Measurements from ENCODE around the gene FIBP. TPM values are rescaled to one million over a fixed set of nuclear protein-coding genes. Genes with fewer than 3 reads are reported as not detected.

Gene FIBP
- total RNA-seq, 1 donor, result 129 TPM

DNA sequence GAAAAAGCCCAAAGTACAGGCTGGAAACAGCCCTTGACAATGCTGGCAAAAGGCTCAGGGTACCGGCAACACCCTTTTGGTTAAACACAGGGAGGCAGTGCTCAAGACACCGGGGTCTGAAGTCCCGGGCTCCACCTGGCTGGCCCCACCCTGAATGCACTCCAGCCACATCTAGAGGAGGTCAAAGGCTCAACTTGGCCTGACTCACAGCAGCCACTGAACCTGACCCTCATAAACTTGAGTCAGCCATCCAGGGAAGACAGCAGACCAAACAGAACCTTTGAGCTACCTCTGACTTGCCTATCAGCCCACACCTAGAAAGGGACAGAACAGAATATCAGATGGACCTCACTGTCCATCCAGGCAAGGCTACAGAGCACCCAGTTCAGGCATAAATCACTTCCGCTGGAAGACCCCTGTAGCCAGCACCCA is 34.1 kb downstream of the FIBP start:
- Histone ChIP-seq H3K36me3 (ENCODE audit: insufficient read depth, low read length) (peaks cover 58% of the 10 kb centered on the region), H3K79me2 (ENCODE audit: insufficient read depth, low read length) (peaks cover 51% of the 10 kb centered on the region), H4K20me1 (ENCODE audit: insufficient read depth, low read length) (peaks cover 51% of the 10 kb centered on the region)

DNA sequence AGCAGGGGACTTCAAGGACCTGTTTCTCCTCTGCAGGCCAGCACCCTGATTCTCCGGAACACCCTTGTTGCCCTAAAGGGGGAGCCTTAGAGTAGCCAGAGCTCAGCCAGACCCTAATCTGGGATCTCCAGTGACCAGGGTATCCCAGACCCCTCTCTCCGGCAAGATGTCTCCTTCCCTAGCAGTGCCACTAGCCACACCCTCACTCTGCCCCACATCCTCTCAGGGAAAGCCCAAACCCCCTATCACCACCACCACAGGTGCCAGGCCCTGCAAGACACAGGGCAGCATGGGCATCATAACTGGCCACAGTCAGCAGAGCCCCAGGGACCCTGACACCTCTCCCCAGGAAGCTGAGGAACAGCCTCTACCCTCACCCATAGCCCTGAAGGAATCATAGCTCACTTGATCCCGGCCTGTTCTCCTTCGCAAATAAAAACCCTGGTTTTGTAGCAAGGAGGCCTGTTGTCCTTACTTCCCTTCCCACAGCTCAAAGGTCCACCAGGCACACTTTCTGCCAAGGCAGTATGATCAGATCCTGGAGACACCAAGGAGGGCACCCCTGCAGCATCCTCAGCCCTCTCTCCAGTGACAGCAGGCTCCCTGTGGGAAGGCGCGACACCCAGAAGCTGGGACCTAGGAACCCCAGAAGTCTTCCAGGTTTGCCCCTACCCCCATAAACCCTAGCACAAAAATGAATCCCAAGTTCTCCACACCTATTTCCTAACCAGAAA is 34.9 kb downstream of the FIBP start:
- H3K36me3 ChIP-seq (ENCODE audit: insufficient read depth, low read length), result peaks cover 58% of the 10 kb centered on the region
- peaks cover 16% of the 10 kb centered on the region for H3K4me1 ChIP-seq (ENCODE audit: insufficient read depth, low read length)
- TF ChIP-seq, protein P1, sequence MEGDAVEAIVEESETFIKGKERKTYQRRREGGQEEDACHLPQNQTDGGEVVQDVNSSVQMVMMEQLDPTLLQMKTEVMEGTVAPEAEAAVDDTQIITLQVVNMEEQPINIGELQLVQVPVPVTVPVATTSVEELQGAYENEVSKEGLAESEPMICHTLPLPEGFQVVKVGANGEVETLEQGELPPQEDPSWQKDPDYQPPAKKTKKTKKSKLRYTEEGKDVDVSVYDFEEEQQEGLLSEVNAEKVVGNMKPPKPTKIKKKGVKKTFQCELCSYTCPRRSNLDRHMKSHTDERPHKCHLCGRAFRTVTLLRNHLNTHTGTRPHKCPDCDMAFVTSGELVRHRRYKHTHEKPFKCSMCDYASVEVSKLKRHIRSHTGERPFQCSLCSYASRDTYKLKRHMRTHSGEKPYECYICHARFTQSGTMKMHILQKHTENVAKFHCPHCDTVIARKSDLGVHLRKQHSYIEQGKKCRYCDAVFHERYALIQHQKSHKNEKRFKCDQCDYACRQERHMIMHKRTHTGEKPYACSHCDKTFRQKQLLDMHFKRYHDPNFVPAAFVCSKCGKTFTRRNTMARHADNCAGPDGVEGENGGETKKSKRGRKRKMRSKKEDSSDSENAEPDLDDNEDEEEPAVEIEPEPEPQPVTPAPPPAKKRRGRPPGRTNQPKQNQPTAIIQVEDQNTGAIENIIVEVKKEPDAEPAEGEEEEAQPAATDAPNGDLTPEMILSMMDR (IDR thresholded peaks at IDR 0.05; ENCODE audit: extremely low read depth, low read depth, low read length), result no peak
- H3K27ac ChIP-seq (ENCODE audit: low read depth, low read length), result no peak overlapping the region
- H3K4me3 ChIP-seq (ENCODE audit: insufficient read depth, low read length), result no peak overlapping the region
- H2AFZ ChIP-seq (ENCODE audit: low read length), result no peak overlapping the region
- peak; percentile 58 for DNase-seq (ENCODE audit: insufficient read length, low spot score, missing footprints)
- no peaks in the 10 kb centered on the region for H3K9me3 ChIP-seq (ENCODE audit: low read depth, low read length)
- H3K4me2 ChIP-seq (ENCODE audit: insufficient read depth, low read length), result no peak overlapping the region
- peaks cover 51% of the 10 kb centered on the region for H4K20me1 ChIP-seq (ENCODE audit: insufficient read depth, low read length)
- peaks cover 51% of the 10 kb centered on the region for H3K79me2 ChIP-seq (ENCODE audit: insufficient read depth, low read length)
- no peaks in the 10 kb centered on the region for H3K27me3 ChIP-seq (ENCODE audit: insufficient read depth, low read length)

More for the DNA sequence above, 34.1 kb downstream of the FIBP start:
- Histone ChIP-seq H2AFZ (ENCODE audit: low read length) (no peak overlapping the region), H3K27me3 (ENCODE audit: insufficient read depth, low read length) (no peaks in the 10 kb centered on the region), H3K9me3 (ENCODE audit: low read depth, low read length) (no peaks in the 10 kb centered on the region), H3K27ac (ENCODE audit: low read depth, low read length) (peak overlapping the region; percentile 6), H3K4me2 (ENCODE audit: insufficient read depth, low read length) (no peak overlapping the region), H3K4me3 (ENCODE audit: insufficient read depth, low read length) (no peak overlapping the region), H3K4me1 (ENCODE audit: insufficient read depth, low read length) (peaks cover 23% of the 10 kb centered on the region)
- DNase-seq (ENCODE audit: insufficient read length, low spot score, missing footprints), result peak; percentile 54
- TF ChIP-seq, protein P1 (IDR thresholded peaks at IDR 0.05; ENCODE audit: extremely low read depth, low read depth, low read length), result no peak

DNA sequence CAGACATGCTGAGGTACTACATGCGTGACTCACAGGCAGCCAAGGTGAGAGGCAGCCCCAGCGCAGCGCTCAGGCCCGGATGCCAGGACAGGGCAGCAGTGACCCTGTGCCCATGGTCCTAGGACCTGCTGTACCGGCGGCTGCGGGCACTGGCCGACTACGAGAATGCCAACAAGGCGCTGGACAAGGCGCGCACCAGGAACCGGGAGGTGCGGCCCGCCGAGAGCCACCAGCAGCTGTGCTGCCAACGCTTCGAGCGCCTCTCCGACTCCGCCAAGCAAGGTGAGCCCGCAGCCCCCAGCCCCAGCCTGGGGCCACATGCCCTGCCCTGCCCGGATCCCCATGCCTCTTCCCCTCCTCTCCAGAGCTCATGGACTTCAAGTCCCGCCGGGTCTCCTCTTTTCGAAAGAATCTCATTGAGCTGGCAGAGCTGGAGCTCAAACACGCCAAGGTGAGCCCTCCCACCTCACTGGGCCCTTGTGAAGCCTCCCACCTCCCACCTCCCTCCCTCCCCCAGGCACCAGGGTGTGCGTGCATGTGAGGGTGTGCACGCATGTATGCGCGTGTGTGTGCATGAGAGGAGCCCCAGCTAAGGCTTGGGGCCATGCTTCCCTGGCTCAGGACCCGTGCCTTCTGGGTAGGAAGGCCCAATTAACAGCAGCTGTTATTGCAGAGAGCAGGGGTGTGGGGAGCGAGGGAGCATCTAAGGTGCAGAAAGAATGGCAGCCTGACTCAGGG is 35.6 kb downstream of the FIBP start:
- TF ChIP-seq, protein P1 (IDR thresholded peaks at IDR 0.05; ENCODE audit: extremely low read depth, low read depth, low read length), result no peak
- peaks cover 48% of the 10 kb centered on the region for H3K79me2 ChIP-seq (ENCODE audit: insufficient read depth, low read length)
- H3K4me2 ChIP-seq (ENCODE audit: insufficient read depth, low read length), result no peak overlapping the region
- H4K20me1 ChIP-seq (ENCODE audit: insufficient read depth, low read length), result peaks cover 51% of the 10 kb centered on the region
- no peak overlapping the region for H3K27ac ChIP-seq (ENCODE audit: low read depth, low read length)
- H3K9me3 ChIP-seq (ENCODE audit: low read depth, low read length), result no peaks in the 10 kb centered on the region
- DNase-seq (ENCODE audit: insufficient read length, low spot score, missing footprints), result peak; percentile 65
- H3K4me3 ChIP-seq (ENCODE audit: insufficient read depth, low read length), result no peak overlapping the region
- no peaks in the 10 kb centered on the region for H3K27me3 ChIP-seq (ENCODE audit: insufficient read depth, low read length)
- H2AFZ ChIP-seq (ENCODE audit: low read length), result no peak overlapping the region
- H3K36me3 ChIP-seq (ENCODE audit: insufficient read depth, low read length), result peaks cover 58% of the 10 kb centered on the region
- H3K4me1 ChIP-seq (ENCODE audit: insufficient read depth, low read length), result peaks cover 14% of the 10 kb centered on the region
